Measurements from ENCODE around the gene ABCD1.
"Not testable (repeated sequence)": the region's sequence is repeated elsewhere in the genome, so short reads cannot be mapped to it uniquely, and the experiment has no call there.

ABCD1 gene

DNA sequence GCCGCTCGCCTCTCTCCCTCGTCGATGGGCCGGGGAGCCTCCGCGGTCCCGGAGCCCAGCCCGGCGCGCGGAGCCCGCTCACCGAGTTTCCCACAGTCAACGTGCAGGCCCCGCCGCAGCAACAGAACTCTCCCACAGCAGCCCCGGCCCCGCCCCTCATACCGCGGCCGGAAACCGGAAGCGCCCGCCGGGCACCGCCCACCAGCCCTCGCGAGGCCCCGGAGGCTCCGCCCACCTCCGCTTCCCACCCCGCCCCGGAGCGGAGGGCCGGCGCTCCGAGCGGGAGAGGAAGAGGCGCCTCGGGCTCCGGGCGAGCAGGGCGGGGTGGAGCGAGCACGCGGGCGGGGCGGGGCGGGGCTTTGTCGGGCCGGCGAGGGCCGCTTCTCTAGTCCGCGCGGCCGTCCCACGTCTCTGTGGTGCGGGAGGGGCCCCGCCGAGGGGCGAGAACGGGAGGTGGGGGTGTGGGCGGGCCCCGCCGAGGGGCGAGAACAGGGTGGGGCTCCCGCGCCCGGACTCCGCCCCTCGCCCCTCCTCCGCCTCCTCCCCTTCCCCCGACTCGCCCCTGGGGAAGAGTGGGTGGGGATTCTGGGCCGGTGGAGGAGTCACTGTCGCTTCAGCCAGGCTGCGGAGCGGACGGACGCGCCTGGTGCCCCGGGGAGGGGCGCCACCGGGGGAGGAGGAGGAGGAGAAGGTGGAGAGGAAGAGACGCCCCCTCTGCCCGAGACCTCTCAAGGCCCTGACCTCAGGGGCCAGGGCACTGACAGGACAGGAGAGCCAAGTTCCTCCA lies at the start of gene ABCD1, which contains the start of gene BCAP31:
Gene ABCD1, plus strand, starts transcription at position 605 of the 787 bp plus-strand sequence. CDS start 411 bp downstream, outside the sequence.
Gene BCAP31, minus strand, starts transcription at position 136 of the 787 bp plus-strand sequence. CDS start 1,143 bp downstream, outside the sequence.
- DNase-seq, result peak; percentile 81

GRCh38 chrX:153681175-153681574 lies 43.5 kb upstream of the ABCD1 start:
- no peak for DNase-seq

- not testable (repeated sequence) for DNase-seq
These were observed 41.2 kb upstream of the ABCD1 start for GRCh38 chrX:153683486-153683885.

GRCh38 chrX:153684467-153685155 lies 40.0 kb upstream of the ABCD1 start:
- no peak for DNase-seq

DNA sequence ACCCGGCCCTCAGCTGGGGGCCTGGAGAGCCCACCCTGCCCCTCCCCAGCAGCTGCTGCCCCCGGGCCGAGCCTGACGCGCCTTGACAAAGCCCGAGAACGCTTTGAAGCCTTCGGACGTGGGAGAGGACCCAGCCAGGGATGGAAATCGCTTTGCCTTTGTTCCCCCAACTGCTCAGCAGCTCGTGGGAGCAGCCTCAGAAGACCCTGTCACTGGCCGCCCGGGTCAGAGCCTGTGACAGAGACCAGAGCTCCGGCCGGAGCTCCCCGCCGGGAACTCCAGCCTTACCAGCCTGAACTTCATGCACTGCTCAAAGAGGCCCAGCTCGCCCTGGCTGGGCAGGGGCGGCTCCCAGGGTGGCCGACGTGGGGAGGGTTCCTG lies 39.5 kb upstream of the ABCD1 start:
- DNase-seq, result no peak

- no peak for DNase-seq
These were observed 38.6 kb upstream of the ABCD1 start for GRCh38 chrX:153685751-153686696.

DNA sequence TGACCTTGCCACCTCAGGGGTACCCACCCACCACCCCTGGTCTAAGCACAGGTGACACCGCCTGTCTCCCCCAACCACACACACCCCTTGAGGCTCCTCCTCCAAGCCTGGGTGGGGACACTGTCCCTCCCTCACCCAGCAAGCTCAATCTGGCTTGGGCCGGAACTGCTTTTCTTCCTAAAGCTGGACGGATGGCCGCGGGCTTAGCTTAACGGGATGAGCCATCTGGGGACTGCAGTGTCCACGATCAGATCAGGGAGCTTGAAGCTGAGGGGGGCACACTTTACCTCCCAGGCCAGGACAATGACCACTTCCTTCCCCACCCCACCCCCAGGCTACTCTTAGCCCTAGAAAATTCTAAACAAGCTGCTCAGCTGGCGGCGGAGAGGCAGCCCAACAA lies 37.9 kb upstream of the ABCD1 start:
- no peak for DNase-seq

DNA sequence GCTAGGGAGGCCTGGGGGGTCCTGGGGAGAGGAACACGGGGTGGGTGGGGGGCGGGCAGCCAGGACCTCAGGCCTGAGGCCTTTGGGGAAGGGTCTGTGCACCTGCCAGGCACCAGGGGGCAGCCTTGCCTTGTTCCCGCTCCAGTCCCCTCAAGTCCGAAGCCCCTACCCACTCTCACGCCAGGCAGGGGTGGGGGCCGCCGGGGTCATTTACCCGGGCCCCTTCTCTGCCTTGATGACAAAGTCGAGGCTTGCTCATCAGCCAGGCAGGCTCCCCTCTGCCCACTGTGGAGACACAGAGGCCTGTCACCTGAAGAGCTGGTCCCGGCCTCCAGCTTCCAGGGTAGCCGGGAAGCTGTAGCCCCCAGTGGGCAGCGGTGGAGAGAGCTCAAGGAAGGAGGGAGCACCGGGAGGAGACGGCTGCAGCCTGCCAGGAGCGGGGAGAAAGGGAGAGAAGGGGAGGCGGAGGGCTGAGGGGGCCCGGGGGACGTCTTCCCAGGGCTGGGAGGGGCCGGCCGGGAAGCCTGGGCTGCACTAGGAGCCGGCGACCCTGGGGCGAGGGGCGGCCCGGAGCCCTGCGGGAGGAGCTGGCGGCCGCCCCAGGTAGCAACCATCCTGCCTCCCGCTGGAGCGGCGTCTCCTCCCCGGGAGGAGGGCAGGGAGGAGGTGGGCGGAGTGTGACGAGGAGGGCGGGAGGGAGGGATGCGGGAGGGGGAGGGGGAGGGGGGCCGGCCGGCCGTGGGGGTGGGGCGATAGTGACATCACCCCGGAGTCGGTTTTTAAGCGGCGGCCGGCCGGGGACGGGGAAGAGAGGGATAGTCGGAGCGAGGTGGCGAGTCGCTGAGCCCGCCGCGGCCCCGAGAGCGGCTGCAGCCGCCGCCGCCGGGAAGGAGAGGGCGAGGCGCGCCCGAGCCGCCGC lies 37.3 kb upstream of the ABCD1 start, which contains the start of gene SLC6A8:
Gene SLC6A8, plus strand, starts transcription at position 806 of the 919 bp plus-strand sequence. CDS start 649 bp downstream, outside the sequence.
- DNase-seq, result no peak

- DNase-seq, result no peak
These were observed 36.6 kb upstream of the ABCD1 start for GRCh38 chrX:153688071-153688470.

DNA sequence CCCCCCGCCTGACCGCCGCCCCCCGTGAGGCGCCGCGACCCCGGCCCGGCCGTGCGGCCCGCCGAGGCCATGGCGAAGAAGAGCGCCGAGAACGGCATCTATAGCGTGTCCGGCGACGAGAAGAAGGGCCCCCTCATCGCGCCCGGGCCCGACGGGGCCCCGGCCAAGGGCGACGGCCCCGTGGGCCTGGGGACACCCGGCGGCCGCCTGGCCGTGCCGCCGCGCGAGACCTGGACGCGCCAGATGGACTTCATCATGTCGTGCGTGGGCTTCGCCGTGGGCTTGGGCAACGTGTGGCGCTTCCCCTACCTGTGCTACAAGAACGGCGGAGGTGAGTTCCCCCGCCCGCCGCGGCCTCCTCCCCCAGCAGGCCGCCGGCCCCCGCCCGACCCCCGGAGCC lies 36.1 kb upstream of the ABCD1 start:
- no peak for DNase-seq

- DNase-seq, result no peak
These were observed 35.6 kb upstream of the ABCD1 start for GRCh38 chrX:153688911-153689590.

GRCh38 chrX:153689654-153690465 lies 34.8 kb upstream of the ABCD1 start:
- no peak for DNase-seq

DNA sequence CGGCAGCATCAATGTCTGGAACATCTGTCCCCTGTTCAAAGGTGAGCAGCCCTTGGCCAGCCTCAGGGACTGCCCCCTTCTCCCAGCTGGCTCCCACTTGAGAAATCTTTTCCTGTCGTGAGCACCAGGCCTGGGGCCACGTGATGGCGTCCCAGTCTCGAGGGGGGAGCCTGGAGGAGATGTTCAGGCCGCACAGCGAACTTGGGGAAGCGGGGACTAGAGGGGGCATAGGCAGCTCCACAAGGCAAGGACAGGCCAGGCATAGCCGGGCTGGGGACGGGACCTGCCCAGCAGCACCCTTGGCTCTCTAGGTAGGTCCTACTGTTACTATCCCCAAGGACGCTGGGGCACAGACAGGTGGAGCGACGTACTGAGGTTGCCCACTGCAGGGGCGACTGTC lies 34.2 kb upstream of the ABCD1 start:
- DNase-seq, result no peak

GRCh38 chrX:153691032-153691827 lies 33.4 kb upstream of the ABCD1 start:
- not testable (repeated sequence) for DNase-seq

DNA sequence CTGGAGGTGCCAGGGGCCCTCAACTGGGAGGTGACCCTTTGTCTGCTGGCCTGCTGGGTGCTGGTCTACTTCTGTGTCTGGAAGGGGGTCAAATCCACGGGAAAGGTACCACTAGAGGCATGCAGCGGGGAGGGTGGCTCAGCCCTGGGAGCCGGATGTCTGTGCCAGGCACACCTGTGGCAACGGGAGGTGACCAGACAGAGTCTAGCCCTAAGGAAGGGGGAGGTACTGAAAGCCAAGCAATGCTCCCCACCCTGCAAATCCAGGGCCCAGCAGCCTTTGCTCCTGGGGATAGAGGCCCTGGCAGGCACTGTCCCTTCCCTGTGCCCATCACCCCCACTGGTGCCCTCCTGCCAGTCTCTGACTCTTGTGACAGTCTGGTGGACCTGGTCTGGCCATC lies 32.7 kb upstream of the ABCD1 start:
- no peak for DNase-seq

DNA sequence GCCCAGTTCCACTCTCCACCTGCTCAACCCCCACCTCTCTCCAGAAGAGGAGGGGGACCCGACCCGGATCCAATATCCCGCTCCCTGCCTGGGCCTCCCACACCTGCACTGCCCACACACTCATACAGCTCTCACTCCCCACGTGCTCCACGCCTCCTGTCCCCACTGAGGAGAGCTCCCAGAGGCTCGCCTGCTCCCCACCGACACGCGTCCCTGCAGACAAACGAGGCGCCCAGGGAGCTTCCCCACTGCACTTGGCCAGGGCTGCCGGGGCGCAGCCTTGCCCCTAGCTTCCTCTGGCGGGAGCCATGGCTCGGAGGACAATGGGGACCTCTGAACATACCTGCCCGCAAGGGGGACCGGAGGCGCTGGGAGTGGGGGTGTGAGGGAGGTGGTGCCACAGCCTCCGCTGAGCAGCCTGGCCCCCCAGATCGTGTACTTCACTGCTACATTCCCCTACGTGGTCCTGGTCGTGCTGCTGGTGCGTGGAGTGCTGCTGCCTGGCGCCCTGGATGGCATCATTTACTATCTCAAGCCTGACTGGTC lies 32.0 kb upstream of the ABCD1 start:
- DNase-seq, result no peak

DNA sequence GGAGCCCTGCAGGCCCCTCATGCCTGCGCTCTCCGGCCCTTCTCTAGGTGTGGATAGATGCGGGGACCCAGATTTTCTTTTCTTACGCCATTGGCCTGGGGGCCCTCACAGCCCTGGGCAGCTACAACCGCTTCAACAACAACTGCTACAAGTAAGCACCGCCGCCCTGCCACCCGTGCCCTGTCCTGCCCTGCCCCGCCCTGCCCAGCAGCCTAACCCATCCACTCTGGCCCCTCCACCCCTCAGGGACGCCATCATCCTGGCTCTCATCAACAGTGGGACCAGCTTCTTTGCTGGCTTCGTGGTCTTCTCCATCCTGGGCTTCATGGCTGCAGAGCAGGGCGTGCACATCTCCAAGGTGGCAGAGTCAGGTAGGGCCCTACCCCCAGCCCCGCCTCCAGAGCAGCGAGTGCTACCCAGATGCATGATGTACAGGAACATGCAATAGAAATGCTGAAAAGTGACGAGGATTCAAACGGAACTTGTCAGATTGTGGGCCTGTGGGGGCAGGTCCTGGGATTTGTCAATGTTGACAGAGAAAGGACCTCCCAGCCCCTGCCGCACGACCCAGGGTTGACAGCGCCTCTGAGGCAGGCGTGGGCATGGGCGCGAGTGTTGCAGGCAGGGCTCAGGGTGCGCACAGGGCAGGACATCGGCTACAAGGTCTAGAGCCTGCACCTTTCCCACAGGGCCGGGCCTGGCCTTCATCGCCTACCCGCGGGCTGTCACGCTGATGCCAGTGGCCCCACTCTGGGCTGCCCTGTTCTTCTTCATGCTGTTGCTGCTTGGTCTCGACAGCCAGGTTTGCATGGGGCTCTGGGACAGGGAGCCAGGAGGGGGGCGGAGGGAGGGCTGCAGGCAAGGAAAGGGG lies 31.2 kb upstream of the ABCD1 start:
- DNase-seq, result no peak

- not testable (repeated sequence) for DNase-seq
These were observed 30.4 kb upstream of the ABCD1 start for GRCh38 chrX:153694256-153694655.

Measured in activated CD4-positive, alpha-beta T cell treated with anti-CD3 and anti-CD28 coated beads for 1 hour (primary cell).